GM12865 (cell line): Measurements from ENCODE around the gene SLAMF9.

Experiments used
- DNase-seq: peaks from one replicate; pipeline ENCODE4 v3.0.0; 2010; ENCODE audit warnings: low read depth
- H3K4me3 ChIP-seq: 2 replicates; pipeline ENCODE4 v1.5.1; 2011; ENCODE audit warnings: mild to moderate bottlenecking, low read depth, low read length, control low read depth
- TF ChIP-seq, protein P1 (sequence below): IDR thresholded peaks from 2 replicates; pipeline ENCODE4 v1.5.1; 2011; ENCODE audit warnings: low read length, control low read depth, low read depth, inconsistent platforms; ENCODE audit not compliant: insufficient read depth; ENCODE audit errors: missing control alignments

SLAMF9 gene

DNA sequence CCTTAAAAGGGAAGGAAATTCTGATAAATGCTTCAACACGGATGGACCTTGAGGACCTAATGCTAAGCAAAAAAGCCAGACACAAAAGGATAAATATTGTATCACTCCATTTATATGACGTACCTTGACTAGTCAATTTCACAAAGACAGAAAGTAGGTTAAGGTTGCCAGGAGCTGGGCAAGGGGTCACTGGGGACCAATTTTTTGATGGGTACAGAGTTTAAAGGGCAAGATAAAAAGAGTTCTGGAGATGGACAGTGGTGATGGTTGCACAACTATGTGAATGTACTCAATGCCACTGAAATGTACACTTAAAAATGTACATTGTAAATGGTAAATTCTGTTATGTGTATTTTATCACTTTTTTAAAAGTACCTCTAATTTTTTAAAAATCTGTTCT is 32.1 kb upstream of the SLAMF9 start:
- no peak for DNase-seq
- H3K4me3 ChIP-seq = no peak overlapping the region
- TF ChIP-seq, protein P1, sequence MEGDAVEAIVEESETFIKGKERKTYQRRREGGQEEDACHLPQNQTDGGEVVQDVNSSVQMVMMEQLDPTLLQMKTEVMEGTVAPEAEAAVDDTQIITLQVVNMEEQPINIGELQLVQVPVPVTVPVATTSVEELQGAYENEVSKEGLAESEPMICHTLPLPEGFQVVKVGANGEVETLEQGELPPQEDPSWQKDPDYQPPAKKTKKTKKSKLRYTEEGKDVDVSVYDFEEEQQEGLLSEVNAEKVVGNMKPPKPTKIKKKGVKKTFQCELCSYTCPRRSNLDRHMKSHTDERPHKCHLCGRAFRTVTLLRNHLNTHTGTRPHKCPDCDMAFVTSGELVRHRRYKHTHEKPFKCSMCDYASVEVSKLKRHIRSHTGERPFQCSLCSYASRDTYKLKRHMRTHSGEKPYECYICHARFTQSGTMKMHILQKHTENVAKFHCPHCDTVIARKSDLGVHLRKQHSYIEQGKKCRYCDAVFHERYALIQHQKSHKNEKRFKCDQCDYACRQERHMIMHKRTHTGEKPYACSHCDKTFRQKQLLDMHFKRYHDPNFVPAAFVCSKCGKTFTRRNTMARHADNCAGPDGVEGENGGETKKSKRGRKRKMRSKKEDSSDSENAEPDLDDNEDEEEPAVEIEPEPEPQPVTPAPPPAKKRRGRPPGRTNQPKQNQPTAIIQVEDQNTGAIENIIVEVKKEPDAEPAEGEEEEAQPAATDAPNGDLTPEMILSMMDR = no peak

DNA sequence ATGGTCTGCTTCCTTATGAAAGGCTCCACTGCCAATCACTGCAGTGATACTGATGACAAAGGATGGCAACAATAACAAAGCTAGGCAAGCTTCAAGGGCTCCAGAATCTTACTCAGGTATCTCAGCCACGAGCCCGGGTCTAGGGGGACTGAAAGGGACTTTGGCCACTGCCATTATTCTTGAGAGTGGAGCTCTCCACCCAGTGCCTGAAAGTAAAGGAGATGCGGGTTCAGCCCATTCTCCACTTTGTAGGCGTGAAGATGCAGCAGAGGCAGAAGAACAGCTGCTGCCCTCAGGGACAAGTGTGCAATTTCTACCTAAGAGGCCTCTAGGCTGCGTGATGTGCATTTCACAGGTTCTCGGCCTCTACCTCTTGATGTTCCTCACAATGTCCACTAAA is 31.4 kb upstream of the SLAMF9 start:
- H3K4me3 ChIP-seq = no peak overlapping the region
- DNase-seq = no peak
- TF ChIP-seq, protein P1 = no peak

DNA sequence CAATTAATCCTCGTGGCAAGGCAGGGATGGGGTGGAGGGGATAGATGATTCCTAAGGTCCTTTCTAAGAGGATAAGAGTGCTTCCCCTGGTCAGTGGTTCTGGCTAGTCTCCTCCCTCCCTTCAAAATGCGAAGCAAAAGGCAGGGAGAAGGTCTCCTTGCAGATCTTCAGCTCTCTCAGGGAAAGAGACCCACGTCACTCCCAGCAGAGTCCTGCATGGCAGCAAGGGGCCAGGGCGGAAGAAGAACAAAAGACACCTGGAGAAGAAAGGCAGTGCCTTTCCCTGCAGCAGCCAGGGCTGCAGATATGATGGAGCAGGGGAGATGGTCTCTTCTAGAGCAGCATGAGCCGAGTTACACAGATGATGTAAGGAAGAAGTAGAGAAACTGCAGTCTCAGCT is 29.6 kb upstream of the SLAMF9 start:
- TF ChIP-seq, protein P1 = no peak
- H3K4me3 ChIP-seq = no peak overlapping the region

DNA sequence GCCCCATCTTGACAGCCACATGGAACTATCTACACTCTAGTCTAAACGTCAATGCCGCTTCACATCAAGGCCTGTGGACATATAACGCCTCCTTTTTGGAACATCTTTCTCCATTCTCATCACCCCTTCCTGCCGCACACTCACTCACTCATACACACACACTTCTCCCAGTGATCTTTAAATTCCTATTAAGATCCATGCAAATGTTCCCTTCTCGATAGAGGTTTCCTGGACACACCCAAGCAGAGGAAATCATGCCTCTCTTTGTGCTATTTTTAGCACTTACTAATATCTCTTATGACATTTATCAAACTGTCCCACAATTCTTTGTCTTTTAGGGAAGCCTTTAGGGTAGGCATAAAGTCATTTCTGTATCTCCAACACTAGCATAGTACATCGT is 28.2 kb upstream of the SLAMF9 start:
- TF ChIP-seq, protein P1 = no peak
- DNase-seq = no peak
- no peak overlapping the region for H3K4me3 ChIP-seq

More for the DNA sequence above, 29.6 kb upstream of the SLAMF9 start:
- DNase-seq = no peak

DNA sequence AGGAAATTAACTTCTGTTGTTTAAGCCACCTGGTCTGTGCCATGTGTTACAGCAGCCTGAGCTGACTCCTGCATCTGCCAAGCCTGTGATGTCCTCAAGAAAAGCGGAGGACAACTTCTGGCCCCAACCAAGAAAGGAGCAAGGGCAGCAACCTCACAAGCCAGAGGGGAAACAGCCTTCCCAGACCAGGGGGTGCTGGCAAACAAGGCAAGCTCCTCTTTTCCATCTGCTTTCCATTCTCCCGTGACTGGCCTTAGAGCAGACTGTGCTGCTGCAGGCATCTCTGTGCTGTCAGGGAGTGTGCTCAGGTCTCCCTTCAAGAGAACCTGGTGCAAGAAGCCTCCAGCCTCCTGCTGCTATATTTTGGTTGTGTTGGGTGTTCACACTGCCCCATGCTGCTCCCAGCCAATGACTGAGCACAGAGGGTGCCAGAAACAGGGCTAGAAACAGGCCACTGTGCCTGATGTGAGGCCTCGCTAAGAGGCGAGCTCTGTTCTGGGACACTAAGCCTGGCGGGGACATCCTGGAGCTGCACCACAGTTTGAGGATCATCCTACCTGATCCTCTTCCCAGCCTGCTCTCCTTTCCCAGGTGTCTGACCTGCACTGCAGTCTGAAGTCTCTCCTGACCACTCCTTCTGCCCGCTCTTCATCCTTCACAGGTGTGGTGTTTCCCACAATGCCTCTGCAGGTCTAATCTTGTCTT is 27.5 kb upstream of the SLAMF9 start:
- TF ChIP-seq, protein P1 = no peak
- no peak for DNase-seq
- H3K4me3 ChIP-seq = no peak overlapping the region

DNA sequence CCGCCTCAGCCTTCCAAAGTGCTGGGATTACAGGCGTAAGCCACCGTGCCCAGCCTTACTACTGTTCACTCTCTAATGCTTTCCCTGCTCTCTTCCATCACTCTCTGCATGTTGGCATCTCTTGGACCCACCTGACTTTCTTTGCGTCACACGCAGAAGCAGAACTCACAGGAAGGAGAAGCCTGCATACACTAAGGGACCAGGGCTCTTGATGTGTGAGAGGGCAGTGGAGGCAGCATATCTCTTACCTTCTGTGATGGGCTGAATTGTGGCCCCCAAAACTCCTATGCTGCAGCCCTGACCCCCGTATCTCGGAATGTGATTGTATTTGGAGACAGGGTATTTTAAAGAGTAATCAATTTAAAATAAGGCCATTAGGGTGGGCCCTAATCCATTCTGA is 26.7 kb upstream of the SLAMF9 start:
- H3K4me3 ChIP-seq = no peak overlapping the region
- TF ChIP-seq, protein P1 = no peak
- DNase-seq = no peak

DNA sequence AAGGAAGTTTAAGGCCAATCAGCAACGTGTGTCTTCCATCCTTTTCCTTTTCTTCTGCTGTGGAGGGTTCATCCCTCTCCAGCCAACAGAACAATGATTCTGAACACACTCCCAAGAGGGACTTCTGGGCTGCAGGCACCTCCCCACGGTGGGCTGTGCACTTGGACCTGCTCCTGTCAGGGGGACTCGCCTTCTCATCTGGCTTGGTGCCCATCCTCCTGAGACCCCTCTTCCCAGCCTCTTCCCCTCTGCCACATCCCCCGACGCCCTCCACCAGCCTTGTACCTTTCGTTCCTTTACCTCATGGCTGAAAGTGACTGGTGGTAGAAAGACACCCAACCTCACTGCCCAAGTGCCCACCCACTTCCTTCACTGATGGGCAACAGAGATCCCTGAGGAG is 26.0 kb upstream of the SLAMF9 start:
- TF ChIP-seq, protein P1 = no peak
- no peak overlapping the region for H3K4me3 ChIP-seq
- DNase-seq = no peak
